HG02763 (cell line): ENCODE results near the gene CDH4.

Experiments used
- ATAC-seq: cut with Tn5 transposase; IDR thresholded peaks from one replicate; pipeline ENCODE4 v1.9.1; 2021; ENCODE audit warnings: mild to moderate bottlenecking, moderate library complexity; ENCODE audit not compliant: unreplicated experiment

CDH4 gene

DNA sequence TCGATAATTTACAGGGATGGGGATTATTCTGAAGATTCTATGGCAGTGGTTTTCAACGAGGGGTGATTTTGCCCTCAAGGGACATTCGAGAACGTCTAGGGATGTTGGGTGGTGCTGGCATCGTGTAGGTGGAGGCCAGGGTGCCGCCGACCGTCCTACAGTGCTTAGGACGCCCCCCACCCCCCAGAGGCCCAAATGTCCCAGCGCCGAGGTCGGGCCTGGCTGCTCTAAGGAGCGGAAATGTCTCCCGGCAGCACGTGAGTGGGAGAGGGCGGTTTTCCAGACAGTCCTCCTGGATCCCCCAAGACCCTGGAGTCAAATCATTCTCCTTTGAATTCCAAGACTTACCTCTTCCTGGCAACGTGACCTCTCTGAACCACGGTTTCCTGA lies 101.9 kb downstream of the CDH4 start:
- ATAC-seq = no peak

DNA sequence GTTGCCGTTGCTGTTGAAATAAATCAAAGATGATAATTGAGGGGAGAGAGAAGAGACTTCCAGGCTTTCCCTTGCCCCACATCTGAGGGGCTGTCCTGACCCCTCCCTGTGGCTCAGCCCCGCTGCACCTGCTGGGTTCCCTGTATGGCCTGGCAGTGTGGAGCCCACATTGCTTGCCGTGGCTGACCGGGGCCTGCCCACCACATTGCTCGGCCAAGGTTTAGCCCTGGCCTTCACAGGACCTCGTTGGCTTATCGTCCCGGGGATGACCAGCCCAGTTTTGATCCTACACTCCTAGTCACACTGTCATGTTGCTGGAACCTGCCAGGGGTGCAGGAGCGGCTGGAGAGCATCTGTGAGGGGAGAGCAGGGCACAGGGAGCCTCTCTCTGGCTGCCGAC lies 102.4 kb downstream of the CDH4 start:
- no peak for ATAC-seq

- no peak for ATAC-seq
These were observed 102.9 kb downstream of the CDH4 start for GRCh38 chr20:61354901-61355495.

GRCh38 chr20:61355585-61355984 lies 103.5 kb downstream of the CDH4 start:
- ATAC-seq = no peak

GRCh38 chr20:61356196-61356595 lies 104.1 kb downstream of the CDH4 start:
- no peak for ATAC-seq

DNA sequence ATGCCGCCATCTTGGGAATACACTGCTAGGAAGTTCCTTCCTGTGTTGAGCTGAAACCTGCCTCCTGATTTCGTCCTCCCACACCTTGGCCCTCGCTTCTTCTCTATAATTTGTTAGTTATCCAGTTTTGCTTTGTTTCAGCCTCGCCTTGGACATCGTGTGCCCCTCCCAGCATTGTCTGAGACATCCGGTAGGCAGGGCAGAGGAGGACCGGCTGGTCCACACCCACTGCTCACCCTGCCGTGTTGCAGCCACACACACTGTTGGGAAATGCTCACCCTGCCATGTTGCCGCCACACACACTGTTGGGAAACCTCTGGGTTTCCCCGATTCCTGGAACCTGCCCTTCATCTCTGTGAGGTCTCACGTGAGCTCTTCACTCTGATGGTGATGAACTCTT lies 105.1 kb downstream of the CDH4 start:
- no peak for ATAC-seq

DNA sequence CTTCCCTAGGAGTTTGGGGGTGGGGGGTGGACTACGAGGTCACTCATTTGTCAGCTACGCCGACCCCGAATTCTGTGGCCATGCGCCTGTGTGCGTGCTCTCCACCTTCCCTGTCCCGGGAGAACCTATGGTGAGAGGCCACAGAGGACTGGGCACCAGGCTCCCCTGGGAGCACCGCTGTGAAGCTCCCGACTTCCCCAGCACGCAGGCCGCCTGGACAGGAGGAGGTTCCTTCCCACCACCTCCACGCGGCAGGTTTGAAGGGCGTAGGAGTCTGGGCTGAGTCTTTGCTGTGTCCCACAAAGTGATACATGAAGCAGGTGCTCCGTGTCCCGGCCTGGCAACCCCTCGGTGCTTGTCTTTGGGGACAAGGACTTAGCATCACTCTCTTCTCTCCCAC lies 107.2 kb downstream of the CDH4 start:
- ATAC-seq = no peak

- no peak for ATAC-seq
These were observed 108.2 kb downstream of the CDH4 start for GRCh38 chr20:61360296-61360695.

GRCh38 chr20:61360940-61361339 lies 108.9 kb downstream of the CDH4 start:
- no peak for ATAC-seq

GRCh38 chr20:61361501-61361900 lies 109.4 kb downstream of the CDH4 start:
- no peak for ATAC-seq

DNA sequence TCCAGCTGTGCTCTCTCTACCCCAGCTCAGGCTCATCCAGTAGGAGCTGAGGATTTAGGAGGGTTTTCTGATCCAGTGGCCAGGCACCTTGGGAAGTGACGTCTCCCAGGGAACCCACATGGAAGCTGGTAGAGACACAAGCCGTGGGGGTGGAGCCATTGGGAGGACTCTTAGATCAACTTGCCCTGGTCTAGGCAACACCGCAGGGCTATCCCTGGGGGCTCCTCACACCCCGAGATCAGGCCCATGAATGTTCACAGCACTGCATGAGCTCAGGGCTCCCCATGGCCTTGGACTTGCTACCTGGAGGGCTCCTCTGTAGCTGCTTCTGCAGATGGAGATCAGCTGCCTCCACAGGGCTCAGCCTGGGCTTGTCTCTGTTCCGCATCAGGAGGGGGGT lies 112.1 kb downstream of the CDH4 start:
- no peak for ATAC-seq

GRCh38 chr20:61366914-61367313 lies 114.9 kb downstream of the CDH4 start:
- ATAC-seq = no peak

- ATAC-seq = no peak
These were observed 117.9 kb downstream of the CDH4 start for GRCh38 chr20:61369731-61370520.

- ATAC-seq = no peak
These were observed 118.8 kb downstream of the CDH4 start for GRCh38 chr20:61370841-61371303.

DNA sequence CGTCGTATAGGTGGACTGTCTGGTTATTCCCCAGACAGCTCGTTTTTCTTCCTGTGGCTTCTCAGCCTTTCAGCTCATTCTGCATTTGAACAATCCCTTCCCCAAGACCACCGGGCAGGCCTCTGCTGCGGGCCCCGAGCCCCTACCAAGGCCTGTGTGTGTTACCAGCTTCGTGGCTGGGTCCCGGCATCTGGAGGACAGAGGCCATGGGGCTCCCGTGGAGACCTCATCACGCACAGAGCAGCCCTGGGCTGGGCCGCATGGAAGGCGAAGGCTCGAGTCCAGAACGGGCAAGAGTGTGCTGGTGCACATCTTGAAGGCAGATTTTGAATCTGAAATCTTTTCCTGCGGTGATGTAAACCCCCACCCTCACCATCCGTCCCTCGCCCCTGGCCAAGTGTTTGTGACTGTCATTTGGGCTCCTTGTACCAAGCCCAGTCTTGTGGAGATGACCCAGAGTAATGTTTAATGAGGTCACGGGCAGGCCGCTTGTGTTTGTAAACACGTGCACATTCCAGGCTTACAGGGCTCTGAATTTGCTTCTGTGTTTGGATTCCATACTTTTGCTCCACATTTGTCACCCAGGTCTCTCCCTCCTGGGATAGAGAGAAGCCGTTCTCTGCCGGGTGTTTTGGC lies 119.6 kb downstream of the CDH4 start:
- ATAC-seq = no peak

DNA sequence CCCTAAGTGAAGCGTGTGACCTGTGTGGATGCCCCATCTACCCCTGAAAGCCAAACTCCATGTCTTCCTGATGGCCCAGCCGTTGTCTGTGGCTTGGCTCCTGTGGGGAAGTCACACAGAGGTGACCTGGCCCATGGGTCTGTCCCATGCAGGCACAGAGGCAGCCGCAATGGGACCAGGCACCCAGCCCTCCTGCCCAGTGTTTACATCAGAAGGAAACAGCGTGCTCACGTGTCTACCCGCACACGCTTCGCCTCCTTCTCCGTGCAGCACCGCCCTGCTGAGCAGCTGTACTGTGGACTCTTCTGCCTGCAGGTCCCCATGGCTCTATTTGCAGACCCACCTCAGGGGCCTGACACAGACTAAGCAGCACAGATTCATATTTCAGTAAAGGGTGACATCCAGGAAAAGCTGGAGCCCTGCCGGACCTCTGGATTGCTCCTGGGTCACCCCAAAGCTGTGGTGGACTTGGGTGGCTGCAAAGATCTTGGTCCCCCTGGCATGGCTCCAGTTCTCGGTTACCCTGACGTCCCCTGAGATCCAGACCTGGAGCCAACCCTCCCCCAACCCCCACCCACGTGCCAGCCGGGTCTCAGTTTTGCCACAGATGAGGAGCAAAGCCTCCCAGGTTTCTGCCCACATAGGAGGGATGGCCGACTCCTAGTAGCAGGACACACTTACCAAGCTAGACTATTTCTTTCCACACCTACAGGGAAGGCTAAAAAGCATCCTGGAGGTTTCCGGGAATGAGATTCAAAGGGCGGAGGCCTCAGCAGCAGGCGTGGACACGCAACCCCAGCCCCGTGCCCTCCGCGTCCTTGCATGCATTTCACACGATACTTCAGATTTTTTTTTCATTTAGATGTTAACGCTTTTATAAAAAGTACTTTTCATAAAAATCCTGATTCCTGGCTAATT lies 120.3 kb downstream of the CDH4 start:
- ATAC-seq = no peak

GRCh38 chr20:61373055-61373399 lies 121.0 kb downstream of the CDH4 start:
- no peak for ATAC-seq

DNA sequence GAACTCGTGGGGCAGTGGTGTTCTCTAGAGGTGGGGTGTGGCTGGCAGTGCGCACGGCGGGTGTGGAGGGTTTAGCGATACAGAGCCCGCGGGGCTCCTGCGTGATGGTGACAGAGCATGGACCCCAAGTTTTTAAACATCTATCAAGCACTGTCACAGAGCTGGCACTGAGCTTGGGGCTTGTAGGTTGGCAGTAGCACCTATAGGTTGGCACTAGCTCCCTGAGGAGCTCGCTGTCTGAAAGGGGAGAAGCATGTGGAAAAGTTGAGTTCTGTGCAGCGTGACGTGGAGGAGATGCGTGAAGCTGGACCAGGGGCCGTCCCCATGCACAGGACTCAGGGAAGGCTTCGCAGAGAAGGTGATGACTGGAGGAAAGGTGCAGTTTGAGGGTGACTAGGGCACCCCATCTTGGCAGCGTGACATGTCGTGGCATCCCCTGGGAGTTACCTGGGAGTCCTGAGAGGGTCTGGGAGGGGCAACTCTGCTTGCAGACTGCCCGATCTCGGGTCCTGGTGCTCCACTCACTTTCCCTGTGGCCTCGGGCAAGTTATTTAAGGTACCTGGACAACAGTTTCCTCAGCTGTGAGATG lies 122.0 kb downstream of the CDH4 start:
- ATAC-seq = no peak

DNA sequence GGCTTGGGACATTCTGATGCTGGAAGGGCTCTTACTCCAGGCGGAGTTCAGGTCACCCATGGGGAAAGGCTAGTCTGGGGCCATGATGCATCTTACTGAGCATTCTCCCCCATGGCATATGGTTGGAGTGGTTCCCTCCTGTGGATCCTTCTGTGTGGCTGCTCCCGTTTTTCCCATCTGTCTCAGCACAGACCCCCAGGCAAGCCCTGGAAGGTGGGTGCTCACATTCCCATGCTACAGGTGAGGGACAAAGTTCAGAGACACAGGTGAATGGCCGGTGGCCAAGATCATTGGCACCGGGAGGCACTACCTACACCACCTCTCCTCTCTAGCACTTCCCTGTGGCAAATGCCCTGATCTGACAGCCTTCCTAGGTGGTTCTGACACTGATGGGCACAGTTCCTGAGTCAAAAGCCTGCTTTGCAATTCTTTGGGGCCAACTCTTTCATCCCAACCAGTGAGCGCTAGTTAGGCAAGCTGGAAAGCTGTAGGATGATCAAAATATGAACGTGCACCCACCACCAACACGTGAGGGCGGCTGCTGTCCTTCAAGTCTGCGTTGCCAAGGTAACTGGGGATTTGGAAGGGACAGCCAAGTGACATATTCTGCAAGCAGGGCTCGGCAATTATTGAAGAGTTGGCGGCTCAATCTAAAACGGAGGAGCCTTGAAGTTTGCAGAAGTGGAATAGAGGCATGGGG lies 124.6 kb downstream of the CDH4 start:
- ATAC-seq = no peak

DNA sequence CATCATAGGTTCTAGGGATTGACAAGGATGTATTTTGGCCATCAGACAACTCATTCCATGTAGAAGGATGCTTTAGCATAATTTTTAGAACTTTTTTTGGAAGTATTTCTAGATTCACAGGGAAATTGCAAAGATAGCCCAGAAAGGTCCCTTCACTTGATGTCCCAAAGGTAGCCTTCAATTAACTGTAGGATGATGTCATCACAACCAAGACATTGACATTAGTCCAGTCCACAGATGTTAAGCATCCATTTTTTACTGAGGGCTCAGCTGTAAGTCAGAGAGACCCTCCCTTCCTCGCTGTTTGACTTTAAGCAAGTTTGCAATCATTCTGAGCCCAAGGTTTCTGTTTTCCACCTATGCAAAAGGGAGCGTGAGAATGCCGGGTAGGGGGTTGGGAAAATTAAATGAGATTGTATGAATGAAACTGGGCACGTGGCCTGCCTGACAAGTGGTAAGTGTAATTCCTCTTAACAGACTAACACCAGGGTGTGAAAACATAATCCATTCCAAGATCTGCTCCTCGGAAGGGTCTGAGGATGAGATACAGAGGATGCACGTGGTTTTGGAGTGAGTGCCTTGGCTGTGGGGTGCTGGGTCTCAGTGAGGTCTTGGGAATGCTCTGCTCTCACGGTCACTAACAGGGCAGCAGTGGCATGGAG lies 126.8 kb downstream of the CDH4 start:
- no peak for ATAC-seq
